Epidermal melanocyte (primary cell): ENCODE results near the gene CENPU.
A peak's percentile ranks its signal among the peaks of the same experiment; 100 is the strongest.
"Not testable (repeated sequence)": the region's sequence is repeated elsewhere in the genome, so short reads cannot be mapped to it uniquely, and the experiment has no call there.

Experiments
- DNase-seq: peaks from one replicate; pipeline ENCODE4 v3.0.0; 2011; ENCODE audit warnings: low spot score; ENCODE audit not compliant: insufficient read length

The CENPU gene

DNA sequence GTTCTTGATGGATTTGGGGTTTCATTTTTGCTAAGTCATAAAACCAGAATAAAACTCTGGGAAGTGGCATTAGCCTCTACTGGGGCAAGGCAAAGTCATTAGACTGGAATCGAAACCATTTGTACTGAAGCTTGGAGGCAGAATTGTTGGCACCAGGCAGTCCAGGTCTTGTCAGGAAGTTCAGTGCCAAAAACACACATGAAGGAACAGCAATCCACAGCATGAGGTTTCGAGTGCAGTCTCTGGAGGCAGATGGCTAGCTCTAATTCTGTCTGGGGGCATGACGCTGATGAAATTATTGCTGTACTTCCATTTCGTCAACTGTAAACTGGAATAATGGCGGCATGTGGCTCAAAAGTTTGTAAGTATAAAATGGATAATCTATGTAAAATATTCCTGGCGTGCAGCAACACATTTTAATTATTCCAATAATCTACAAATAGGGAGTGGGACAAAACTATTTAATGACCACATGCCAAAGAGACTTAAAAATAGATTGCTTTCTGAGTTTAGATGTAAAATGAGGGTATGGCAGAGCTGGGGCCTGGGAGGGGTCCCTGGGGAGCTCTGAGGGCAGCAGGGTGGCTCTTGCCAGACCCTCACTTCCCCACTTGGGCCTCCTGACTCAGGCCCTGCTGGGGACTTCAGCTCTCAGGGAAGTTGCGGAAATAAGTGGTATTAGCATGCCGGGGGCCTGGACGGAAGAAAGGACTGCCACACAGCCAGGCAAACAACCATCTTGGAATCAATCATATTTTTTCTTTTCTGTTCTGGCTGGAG lies 18.8 kb upstream of the CENPU start:
- DNase-seq, result no peak

- no peak for DNase-seq
Observed at GRCh38 chr4:184751585-184751956, 17.7 kb upstream of the CENPU start.

- no peak for DNase-seq
Observed at GRCh38 chr4:184750926-184751584, 17.2 kb upstream of the CENPU start.

GRCh38 chr4:184748251-184748652 lies 14.4 kb upstream of the CENPU start:
- DNase-seq, result no peak

DNA sequence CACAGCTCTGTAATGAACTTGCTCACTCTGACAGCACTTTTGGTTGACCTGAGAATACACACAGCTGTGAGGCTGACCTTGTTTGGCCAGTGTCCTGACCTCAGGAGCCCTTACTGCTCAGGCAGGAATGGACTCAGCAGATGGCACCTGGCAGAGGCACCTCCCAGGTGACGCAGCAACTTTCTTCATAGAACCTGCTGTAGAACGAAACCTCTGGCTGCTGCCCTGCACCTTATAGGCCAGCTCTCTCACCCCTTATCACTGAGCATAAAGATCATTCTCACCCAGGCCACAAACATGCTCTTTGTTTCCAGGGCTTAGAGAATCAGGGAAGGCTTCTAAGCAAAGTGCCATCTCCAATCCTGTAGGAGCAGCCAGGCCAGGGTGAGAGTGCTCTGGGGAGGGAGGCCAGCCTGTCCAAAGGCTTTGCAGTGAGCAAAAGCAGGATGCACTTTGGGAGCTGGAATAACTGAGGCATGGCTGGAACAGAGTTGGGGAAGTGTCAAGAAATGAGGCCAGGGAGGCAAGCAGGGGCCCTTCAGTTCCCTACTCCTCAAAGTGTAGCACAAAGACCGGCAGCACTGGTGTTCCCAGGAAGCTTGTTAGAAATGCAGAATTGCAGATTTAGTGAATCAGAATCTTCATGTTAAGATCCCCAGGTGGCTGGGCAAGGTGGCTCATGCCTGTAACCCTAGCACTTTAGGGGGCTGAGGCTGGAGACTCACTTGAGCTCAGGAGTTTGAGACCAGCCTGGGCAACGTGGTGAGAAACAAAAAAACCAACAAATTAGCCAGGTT lies 13.3 kb upstream of the CENPU start:
- no peak for DNase-seq

- DNase-seq, result peak; percentile 92
Observed at GRCh38 chr4:184745831-184746795, 12.2 kb upstream of the CENPU start.

- DNase-seq, result no peak
Observed at GRCh38 chr4:184744236-184744635, 10.3 kb upstream of the CENPU start.

DNA sequence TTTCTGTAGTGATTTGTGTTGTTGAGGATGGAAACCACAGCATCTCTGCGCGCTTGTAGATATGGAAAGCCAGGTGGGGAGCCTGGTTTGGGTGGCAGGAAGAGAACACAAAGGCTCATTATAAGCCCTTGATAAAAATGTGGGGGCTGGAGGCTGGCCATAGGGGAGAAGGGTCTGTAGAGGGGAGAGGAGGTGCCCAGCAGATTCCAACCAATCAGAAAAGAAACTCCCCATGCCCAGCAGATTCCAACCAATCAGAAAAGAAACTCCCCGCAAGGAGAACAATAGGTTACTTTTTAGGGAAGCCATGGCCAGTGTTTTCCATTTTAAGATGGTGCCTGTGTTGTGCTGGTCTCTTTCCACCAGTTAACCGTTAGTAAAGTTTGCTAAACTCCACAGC lies 9.8 kb upstream of the CENPU start:
- no peak for DNase-seq

DNA sequence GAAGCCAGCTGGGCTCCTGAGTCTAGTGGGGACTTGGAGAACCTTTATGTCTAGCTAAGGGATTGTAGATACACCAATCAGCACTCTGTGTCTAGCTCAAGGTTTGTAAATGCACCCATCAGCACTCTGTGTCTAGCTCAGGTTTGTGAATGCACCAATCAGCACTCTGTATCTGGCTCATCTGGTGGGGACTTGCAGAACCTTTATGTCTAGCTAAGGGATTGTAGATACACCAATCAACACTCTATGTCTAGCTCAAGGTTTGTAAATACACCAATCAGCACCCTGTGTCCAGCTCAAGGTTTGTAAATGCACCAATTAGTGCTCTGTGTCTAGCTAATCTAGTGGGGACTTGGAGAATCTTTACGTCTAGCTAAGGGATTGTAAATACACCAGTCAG lies 7.8 kb upstream of the CENPU start:
- not testable (repeated sequence) for DNase-seq

DNA sequence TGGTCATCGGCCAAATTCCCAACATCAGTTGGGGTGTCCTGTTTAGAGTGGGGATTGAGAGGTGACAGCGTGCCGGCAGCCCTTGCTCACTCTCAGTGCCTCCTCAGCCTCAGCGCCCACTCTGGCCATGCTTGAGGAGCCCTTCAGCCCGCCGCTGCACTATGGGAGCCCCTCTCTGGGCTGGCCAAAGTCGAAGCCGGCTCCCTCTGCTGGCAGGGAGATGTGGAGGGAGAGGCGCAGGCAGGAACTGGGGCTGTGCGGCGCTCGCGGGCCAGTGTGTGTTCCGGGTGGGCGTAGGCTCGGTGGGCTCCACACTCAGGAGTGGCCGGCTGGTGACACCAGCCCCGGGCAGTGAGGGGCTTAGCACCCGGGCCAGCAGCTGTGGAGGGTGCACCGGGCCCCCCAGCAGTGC lies 7.1 kb upstream of the CENPU start:
- no peak for DNase-seq

DNA sequence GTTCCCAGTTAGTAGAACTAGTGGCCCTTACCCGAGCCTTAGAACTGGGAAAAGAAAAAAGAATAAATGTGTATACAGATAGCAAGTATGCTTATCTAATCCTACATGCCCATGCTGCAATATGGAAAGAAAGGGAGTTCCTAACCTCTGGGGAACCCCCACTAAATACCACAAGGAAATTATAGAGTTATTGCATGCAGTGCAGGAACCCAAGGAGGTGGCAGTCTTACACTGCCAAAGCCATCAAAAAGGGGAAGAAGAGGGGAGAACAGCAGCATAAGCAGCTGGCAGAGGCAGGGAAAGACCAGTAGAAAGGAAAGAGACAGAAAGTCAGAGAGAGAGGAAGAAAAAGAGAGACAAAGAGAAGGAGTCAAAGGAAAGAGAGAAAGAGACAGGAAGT lies 5.7 kb upstream of the CENPU start:
- DNase-seq, result not testable (repeated sequence)

- no peak for DNase-seq
Observed at GRCh38 chr4:184734758-184735157, 862 bp upstream of the CENPU start.

GRCh38 chr4:184732126-184732525 lies 1.8 kb downstream of the CENPU start:
- DNase-seq, result no peak

- DNase-seq, result no peak
Observed at GRCh38 chr4:184731056-184731455, 2.8 kb downstream of the CENPU start.

GRCh38 chr4:184729946-184730345 lies 4.0 kb downstream of the CENPU start:
- no peak for DNase-seq

GRCh38 chr4:184728858-184729257 lies 5.0 kb downstream of the CENPU start:
- no peak for DNase-seq

DNA sequence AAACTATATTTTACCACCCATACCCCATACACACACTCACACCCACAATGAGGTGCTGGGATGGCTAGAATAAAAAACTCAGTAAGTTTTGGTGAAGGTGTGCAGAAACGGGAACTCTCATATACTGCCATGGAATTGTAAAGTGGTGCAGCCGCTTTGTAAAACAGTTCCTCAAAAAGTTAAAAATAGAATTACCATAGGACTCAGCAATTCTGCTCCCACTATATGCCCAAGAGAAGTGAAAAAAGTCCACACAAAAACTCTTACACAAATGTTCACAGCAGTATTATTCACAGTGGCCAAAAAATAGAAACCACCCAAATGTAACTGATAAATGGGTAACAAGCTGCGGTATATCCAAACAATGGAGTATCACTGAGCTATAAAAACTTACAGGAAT lies 6.5 kb downstream of the CENPU start:
- no peak for DNase-seq

DNA sequence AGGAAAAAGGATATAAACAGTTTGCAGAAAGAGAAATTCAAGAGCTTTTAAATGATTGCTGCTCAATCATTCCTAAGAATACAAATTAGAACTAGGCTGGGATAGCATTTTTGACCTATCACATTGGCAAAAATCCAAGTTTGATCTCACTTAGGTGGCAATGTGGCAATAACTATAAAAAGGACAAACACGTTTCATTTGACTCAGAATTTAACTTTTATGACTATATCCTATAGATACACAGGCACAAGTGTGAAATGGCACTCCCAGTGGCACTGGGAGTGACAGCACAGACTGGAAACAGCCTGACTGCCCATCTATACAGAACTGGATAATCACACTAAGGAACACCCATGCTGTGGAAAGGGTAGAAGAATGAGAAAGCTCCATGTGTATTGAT lies 11.1 kb downstream of the CENPU start:
- no peak for DNase-seq

DNA sequence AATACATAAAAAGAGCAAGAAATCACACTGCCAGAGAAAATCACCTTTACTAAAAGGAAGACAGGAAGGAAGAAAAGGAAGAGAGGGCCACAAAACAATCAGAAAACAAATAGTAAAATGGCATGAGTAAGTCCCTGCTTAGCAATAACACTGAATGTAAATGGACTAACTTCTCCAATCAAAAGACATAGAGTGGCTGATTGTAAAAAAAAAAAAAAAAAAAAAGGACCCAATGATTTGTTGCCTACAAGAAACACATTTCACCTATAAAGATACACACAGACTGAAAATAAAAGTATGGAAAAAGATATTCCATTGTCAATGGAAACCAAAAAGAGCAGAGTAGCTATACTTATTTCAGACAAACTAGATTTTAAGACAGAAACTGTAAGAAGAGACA lies 12.6 kb downstream of the CENPU start:
- no peak for DNase-seq

- DNase-seq, result no peak
Observed at GRCh38 chr4:184719407-184719806, 14.5 kb downstream of the CENPU start.

GRCh38 chr4:184715526-184715925 lies 18.4 kb downstream of the CENPU start:
- DNase-seq, result no peak
